ENCODE data around the gene TBX15.
A peak's percentile ranks its signal among the peaks of the same experiment; 100 is the strongest.
"Not testable (repeated sequence)": the region's sequence is repeated elsewhere in the genome, so short reads cannot be mapped to it uniquely, and the experiment has no call there.

TBX15 gene

GRCh38 chr1:118928739-118929554, 59.2 kb downstream of the TBX15 start:
- no peak overlapping the region for H3K27ac ChIP-seq

GRCh38 chr1:118927427-118928187, 60.5 kb downstream of the TBX15 start:
- H3K4me2 ChIP-seq, result no peak overlapping the region
- H3K9ac ChIP-seq, result no peak overlapping the region
- H3K27ac ChIP-seq, result no peak overlapping the region
- H3K27me3 ChIP-seq, result no peaks in the 10 kb centered on the region
- no peaks in the 10 kb centered on the region for H3K9me3 ChIP-seq (replicated peaks in 1 of 11)
- H4K20me1 ChIP-seq, result no peaks in the 10 kb centered on the region; a peak in 1 of 22 replicates
- H3K36me3 ChIP-seq, result no peaks in the 10 kb centered on the region
- H3K4me1 ChIP-seq, result no peaks in the 10 kb centered on the region
- TF ChIP-seq Cebpa-rat (IDR thresholded peaks at IDR 0.05), result no peak
- no peak overlapping the region for H3K4me3 ChIP-seq

More at GRCh38 chr1:118928739-118929554, 59.2 kb downstream of the TBX15 start:
- H3K4me3 ChIP-seq, result no peak overlapping the region
- H3K36me3 ChIP-seq, result no peaks in the 10 kb centered on the region
- no peaks in the 10 kb centered on the region for H3K27me3 ChIP-seq
- H3K9ac ChIP-seq, result no peak overlapping the region
- H3K9me3 ChIP-seq (replicated peaks in 1 of 11), result no peaks in the 10 kb centered on the region
- H3K4me1 ChIP-seq, result no peaks in the 10 kb centered on the region
- TF ChIP-seq Cebpa-rat (IDR thresholded peaks at IDR 0.05), result no peak
- H4K20me1 ChIP-seq, result no peaks in the 10 kb centered on the region; a peak in 1 of 22 replicates
- H3K4me2 ChIP-seq, result no peak overlapping the region

GRCh38 chr1:118926261-118926660, 61.9 kb downstream of the TBX15 start:
- Histone ChIP-seq H3K9ac (no peak overlapping the region), H3K4me1 (no peaks in the 10 kb centered on the region), H3K4me2 (no peak overlapping the region), H3K36me3 (no peaks in the 10 kb centered on the region), H3K9me3 (replicated peaks in 1 of 11) (no peaks in the 10 kb centered on the region), H3K27ac (no peak overlapping the region), H3K4me3 (no peak overlapping the region), H4K20me1 (no peaks in the 10 kb centered on the region; a peak in 1 of 22 replicates), H3K27me3 (no peaks in the 10 kb centered on the region)
- no peak for TF ChIP-seq Cebpa-rat (IDR thresholded peaks at IDR 0.05)

- no peak overlapping the region for H3K9ac ChIP-seq
- H3K4me1 ChIP-seq, result no peaks in the 10 kb centered on the region
- H3K4me2 ChIP-seq, result no peak overlapping the region
- H3K36me3 ChIP-seq, result no peaks in the 10 kb centered on the region
- no peak overlapping the region for H3K4me3 ChIP-seq
- H3K9me3 ChIP-seq (replicated peaks in 1 of 11), result no peaks in the 10 kb centered on the region
- no peaks in the 10 kb centered on the region for H3K27me3 ChIP-seq
- H4K20me1 ChIP-seq, result no peaks in the 10 kb centered on the region; a peak in 1 of 22 replicates
- H3K27ac ChIP-seq, result no peak overlapping the region
- TF ChIP-seq Cebpa-rat (IDR thresholded peaks at IDR 0.05), result no peak
Observed at GRCh38 chr1:118925651-118926050, 62.5 kb downstream of the TBX15 start.

- H3K27ac ChIP-seq, result no peak overlapping the region
- H4K20me1 ChIP-seq, result no peaks in the 10 kb centered on the region; a peak in 1 of 22 replicates
- H3K9me3 ChIP-seq (replicated peaks in 1 of 11), result no peaks in the 10 kb centered on the region
- no peak overlapping the region for H3K4me2 ChIP-seq
- no peaks in the 10 kb centered on the region for H3K27me3 ChIP-seq
- no peak for TF ChIP-seq Cebpa-rat (IDR thresholded peaks at IDR 0.05)
- no peaks in the 10 kb centered on the region for H3K36me3 ChIP-seq
- H3K9ac ChIP-seq, result no peak overlapping the region
- no peak overlapping the region for H3K4me3 ChIP-seq
- peaks cover 0 to 7% (median 0%) of the 10 kb centered on the region in 10 experiments; a peak in 1 of 20 replicates for H3K4me1 ChIP-seq
Observed at GRCh38 chr1:118923319-118923718, 64.8 kb downstream of the TBX15 start.

GRCh38 chr1:118921994-118922393, 66.1 kb downstream of the TBX15 start:
- Histone ChIP-seq H3K36me3 (no peaks in the 10 kb centered on the region), H3K27me3 (no peaks in the 10 kb centered on the region), H4K20me1 (no peaks in the 10 kb centered on the region; a peak in 1 of 22 replicates), H3K27ac (no peak overlapping the region), H3K4me2 (no peak overlapping the region), H3K4me1 (peaks cover 0 to 7% (median 0%) of the 10 kb centered on the region in 10 experiments; a peak in 1 of 20 replicates), H3K9ac (no peak overlapping the region), H3K4me3 (no peak overlapping the region), H3K9me3 (replicated peaks in 1 of 11) (no peaks in the 10 kb centered on the region)
- TF ChIP-seq Cebpa-rat (IDR thresholded peaks at IDR 0.05), result no peak

- H3K36me3 ChIP-seq, result no peaks in the 10 kb centered on the region
- H3K9me3 ChIP-seq (replicated peaks in 1 of 11), result no peaks in the 10 kb centered on the region
Observed at GRCh38 chr1:118920124-118920717, 67.9 kb downstream of the TBX15 start.

GRCh38 chr1:118918940-118919259, 69.2 kb downstream of the TBX15 start:
- H3K27ac ChIP-seq, result no peak overlapping the region
- no peak overlapping the region for H3K4me2 ChIP-seq

More at GRCh38 chr1:118920124-118920717, 67.9 kb downstream of the TBX15 start:
- Histone ChIP-seq H3K27ac (no peak overlapping the region), H3K9ac (no peak overlapping the region), H3K27me3 (no peaks in the 10 kb centered on the region), H3K4me3 (no peak overlapping the region), H4K20me1 (no peaks in the 10 kb centered on the region), H3K4me1 (peaks cover 0 to 7% (median 0%) of the 10 kb centered on the region in 10 experiments; a peak in 1 of 20 replicates), H3K4me2 (no peak overlapping the region)
- 0 out of 22 replicates have a peak, but pooled peaks of 2 of the 11 experiments have one; percentile 7 to 21 for TF ChIP-seq Cebpa-rat (IDR thresholded peaks at IDR 0.05)

GRCh38 chr1:118918230-118918939, 69.8 kb downstream of the TBX15 start:
- no peak overlapping the region for H3K9ac ChIP-seq
- no peaks in the 10 kb centered on the region for H3K36me3 ChIP-seq
- H3K4me3 ChIP-seq, result no peak overlapping the region
- H4K20me1 ChIP-seq, result no peaks in the 10 kb centered on the region
- no peaks in the 10 kb centered on the region for H3K27me3 ChIP-seq
- no peak overlapping the region for H3K4me2 ChIP-seq
- H3K27ac ChIP-seq, result no peak overlapping the region
- no peaks in the 10 kb centered on the region for H3K9me3 ChIP-seq (replicated peaks in 1 of 11)
- no peak for TF ChIP-seq Cebpa-rat (IDR thresholded peaks at IDR 0.05)
- H3K4me1 ChIP-seq, result peaks cover 0 to 7% (median 0%) of the 10 kb centered on the region in 10 experiments; a peak in 1 of 20 replicates

More at GRCh38 chr1:118918940-118919259, 69.2 kb downstream of the TBX15 start:
- H3K4me1 ChIP-seq, result peaks cover 0 to 7% (median 0%) of the 10 kb centered on the region in 10 experiments; a peak in 1 of 20 replicates
- no peaks in the 10 kb centered on the region for H3K9me3 ChIP-seq (replicated peaks in 1 of 11)
- H4K20me1 ChIP-seq, result no peaks in the 10 kb centered on the region
- no peak for TF ChIP-seq Cebpa-rat (IDR thresholded peaks at IDR 0.05)
- no peak overlapping the region for H3K4me3 ChIP-seq
- H3K27me3 ChIP-seq, result no peaks in the 10 kb centered on the region
- H3K9ac ChIP-seq, result no peak overlapping the region
- H3K36me3 ChIP-seq, result no peaks in the 10 kb centered on the region

GRCh38 chr1:118916346-118916745, 71.8 kb downstream of the TBX15 start:
- not testable (repeated sequence) for H4K20me1 ChIP-seq; H3K27me3 ChIP-seq; H3K36me3 ChIP-seq; H3K9me3 ChIP-seq (replicated peaks in 1 of 11); H3K9ac ChIP-seq; H3K4me3 ChIP-seq; H3K27ac ChIP-seq; H3K4me2 ChIP-seq; H3K4me1 ChIP-seq

All from BLaER1 treated with 17β-estradiol and CSF1 and Interleukin-3, amounts not matched to agents 10 nM and 100 nM (cell line).